Mucosa of descending colon (tissue), 3 donors: ENCODE measurements around the gene PRKAG1. TPM values are rescaled to one million over a fixed set of nuclear protein-coding genes. Genes with fewer than 3 reads are reported as not detected.

ENCODE experiments used
- ATAC-seq: fragments of 200-7000 bp; cut with Tn5 transposase; one replicate; pipeline ENCODE4 v1.9.1; 2020; ENCODE audit warnings: mild to moderate bottlenecking, moderate library complexity
- DNase-seq, 3 donors: peaks; one replicate each; pipeline ENCODE4 v3.0.0-alpha.2; 2020
- H3K36me3 ChIP-seq: fragments of 200-600 bp; one replicate; pipeline ENCODE4 v1.8.0; 2021; ENCODE audit warnings: low read depth, mild to moderate bottlenecking
- H3K4me1 ChIP-seq: fragments of 200-600 bp; one replicate; pipeline ENCODE4 v1.8.0; 2021; ENCODE audit warnings: low read depth, mild to moderate bottlenecking
- H3K4me3 ChIP-seq: fragments of 200-600 bp; one replicate; pipeline ENCODE4 v1.8.0; 2021; ENCODE audit warnings: mild to moderate bottlenecking
- H3K9me3 ChIP-seq: fragments of 200-600 bp; one replicate; pipeline ENCODE4 v1.8.0; 2021; ENCODE audit warnings: mild to moderate bottlenecking
- intact Hi-C, 2 donors: fragments of 100-400 bp; cut with DNase I in 1 of 2; cut with micrococcal nuclease in 1 of 2; formaldehyde crosslinking; loops; one replicate each; pipeline versions ENCODE4 v1.11.0 to v1.11.1; 2022; cut with DNase I, micrococcal nuclease
- total RNA-seq, 3 donors: library from RNA; stranded (reverse); fragmentation: NEBNext Ultra II Directional in 2 of 3; extraction: Animal tissue kit (Norgen Biotek cat#: 25700) in 2 of 3; gene quantifications; one replicate each; pipeline versions ENCODE4 v1.2.1 to v1.2.4, GENCODE V29; 2021 to 2023
- TF ChIP-seq, protein P1 (sequence below): fragments of 200-600 bp; IDR thresholded peaks from one replicate; pipeline ENCODE4 v1.8.0; 2022; ENCODE audit warnings: antibody characterized with exemption, mild to moderate bottlenecking
- donor health status: DM: no; HTN: no; CAD: no; lungs with moderate emphysema.
- donor health status: DM: no; HTN: no; CAD: no.
- donor health status: DM: no; HTN: yes; CAD: no.

PRKAG1 gene
- total RNA-seq, 3 donors from 2014 or later: 51.5 to 60.1 (median 52.2) TPM

DNA sequence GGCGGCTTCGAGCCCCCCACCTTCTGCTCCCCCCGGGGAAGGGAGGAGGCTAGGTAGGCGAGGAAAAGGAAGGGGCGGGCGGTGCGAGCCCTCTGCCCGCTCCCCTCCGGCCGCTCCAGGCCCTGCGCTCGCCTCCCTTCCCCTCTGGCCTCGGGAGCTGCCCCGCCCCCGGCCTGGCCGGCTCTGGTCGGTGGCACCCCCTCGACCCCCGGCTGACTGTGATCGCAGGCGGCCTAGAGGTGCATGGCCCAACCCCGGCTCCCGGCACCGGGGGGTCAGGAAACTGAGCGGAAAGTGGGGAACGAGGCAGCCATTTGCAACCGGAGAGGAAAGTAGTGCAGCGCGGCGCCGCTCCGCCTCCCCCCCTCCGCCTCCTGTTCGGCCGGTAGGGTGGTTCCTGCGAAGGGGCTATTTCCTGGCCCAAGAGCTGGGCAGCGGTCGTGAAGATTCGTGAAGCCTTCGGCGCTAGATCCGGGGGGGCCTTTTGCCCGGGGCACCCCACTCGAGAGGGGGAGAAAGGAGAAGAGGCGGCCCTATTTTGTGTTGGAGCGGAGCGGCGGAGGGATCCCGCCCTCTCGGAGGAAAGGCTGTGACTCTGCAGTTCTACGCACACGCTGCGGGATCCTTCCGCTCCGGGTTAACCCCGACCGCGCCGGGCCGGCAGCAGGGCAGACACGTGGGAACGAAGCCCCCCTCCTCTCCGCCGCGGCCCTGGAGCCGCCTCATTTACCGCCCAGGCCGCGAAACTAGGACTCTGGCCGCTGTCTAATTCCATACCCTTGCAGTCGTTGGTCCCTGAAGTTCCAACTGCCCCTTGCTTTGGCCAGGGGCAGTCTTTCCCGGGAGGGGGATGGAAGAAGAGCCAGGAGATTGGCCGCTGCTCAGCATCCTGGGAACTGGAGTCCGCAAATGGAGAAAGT, 41.9 kb upstream of the PRKAG1 start, which contains the start of gene KMT2D:
Gene KMT2D (minus strand): TSS at position 558 of the 920 bp plus-strand sequence. CDS start 5,470 bp downstream, outside the sequence.
- H3K9me3 ChIP-seq: no peaks in the 10 kb centered on the region
- peaks cover 37% of the 10 kb centered on the region for H3K4me1 ChIP-seq
- H3K4me3 ChIP-seq: peak within 1 kb of the TSS; percentile 96
- intact Hi-C loops: loop anchor here in 1 of 2 donors (10.0 kb wide), 2 partner anchors 54 to 174 kb away; partner anchors contain the start of gene LMBR1L
- peak; percentile 88 for ATAC-seq
- DNase-seq: peak; percentile 93 to 94 (median 94)
- H3K36me3 ChIP-seq: no peaks in the 10 kb centered on the region
- TF ChIP-seq, protein P1, sequence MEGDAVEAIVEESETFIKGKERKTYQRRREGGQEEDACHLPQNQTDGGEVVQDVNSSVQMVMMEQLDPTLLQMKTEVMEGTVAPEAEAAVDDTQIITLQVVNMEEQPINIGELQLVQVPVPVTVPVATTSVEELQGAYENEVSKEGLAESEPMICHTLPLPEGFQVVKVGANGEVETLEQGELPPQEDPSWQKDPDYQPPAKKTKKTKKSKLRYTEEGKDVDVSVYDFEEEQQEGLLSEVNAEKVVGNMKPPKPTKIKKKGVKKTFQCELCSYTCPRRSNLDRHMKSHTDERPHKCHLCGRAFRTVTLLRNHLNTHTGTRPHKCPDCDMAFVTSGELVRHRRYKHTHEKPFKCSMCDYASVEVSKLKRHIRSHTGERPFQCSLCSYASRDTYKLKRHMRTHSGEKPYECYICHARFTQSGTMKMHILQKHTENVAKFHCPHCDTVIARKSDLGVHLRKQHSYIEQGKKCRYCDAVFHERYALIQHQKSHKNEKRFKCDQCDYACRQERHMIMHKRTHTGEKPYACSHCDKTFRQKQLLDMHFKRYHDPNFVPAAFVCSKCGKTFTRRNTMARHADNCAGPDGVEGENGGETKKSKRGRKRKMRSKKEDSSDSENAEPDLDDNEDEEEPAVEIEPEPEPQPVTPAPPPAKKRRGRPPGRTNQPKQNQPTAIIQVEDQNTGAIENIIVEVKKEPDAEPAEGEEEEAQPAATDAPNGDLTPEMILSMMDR: no peak

DNA sequence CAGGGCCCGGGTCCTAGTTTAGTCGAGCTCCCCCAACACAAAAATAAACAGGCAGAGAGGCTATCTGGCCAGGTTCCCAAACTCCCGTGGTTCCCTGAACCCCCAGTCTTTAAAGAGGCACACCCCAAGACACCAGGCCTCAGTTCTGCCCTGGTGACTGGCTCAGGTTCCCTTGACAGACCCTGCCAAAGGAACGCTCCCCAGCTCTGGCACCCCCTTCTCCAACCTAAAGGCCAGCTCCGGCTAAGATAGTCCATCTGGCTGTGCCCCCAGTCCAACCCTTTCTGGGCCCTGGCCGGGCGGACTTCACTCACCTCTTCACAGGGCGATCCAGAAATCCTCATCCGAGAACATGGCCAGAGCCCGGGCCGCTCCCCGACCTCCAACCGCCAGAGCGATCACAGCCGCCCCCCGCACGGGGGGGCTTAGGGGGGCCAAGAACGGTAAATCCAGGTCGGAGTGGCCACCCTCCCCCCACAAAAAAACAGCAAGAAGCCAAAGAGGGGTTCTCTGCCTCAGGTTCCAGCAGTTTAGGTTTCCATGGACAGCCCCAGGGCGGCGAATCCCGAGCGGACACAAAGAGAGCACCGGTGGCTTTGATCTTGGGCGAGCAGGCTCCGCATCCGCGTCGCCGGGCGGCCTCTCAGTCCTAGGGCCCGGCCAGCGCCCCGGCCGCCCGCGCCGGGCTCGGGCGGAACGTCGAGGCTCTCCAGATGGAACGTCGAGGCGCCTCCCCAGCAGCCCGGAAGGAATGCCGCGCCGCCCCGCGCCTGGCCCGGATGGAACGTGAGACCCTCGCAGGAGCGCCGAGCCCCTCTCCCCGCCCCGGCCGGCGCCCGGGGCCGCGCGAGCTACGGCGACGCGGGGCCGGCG, 41.0 kb upstream of the PRKAG1 start:
- Histone ChIP-seq H3K36me3 (no peaks in the 10 kb centered on the region), H3K4me3 (peak overlapping the region; percentile 96), H3K9me3 (no peaks in the 10 kb centered on the region), H3K4me1 (peaks cover 42% of the 10 kb centered on the region)
- peak in 2 of 3 donors; percentile 50 to 61 for DNase-seq
- TF ChIP-seq, protein P1: no peak
- ATAC-seq: peak; percentile 28
- intact Hi-C loops: loop anchor here in 1 of 2 donors (10.0 kb wide), 2 partner anchors 55 to 175 kb away; partner anchors contain the start of gene LMBR1L

DNA sequence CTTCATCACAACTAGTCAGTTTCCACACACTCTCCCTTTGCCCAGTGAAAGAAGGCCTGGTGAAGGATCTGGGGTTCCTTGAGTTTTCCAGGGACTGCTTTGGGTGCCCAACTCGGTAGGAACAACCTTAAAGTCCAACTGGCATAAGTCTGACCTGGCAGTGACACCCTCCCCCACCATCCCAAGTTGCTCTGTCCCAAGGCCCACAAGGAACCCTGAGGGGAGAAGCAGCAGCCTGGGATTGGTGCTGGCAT, 40.4 kb upstream of the PRKAG1 start:
- peaks cover 42% of the 10 kb centered on the region for H3K4me1 ChIP-seq
- DNase-seq (no peak), ATAC-seq (no peak)
- intact Hi-C loops: no loop called here
- H3K4me3 ChIP-seq: peak overlapping the region; percentile 96
- no peaks in the 10 kb centered on the region for H3K36me3 ChIP-seq
- TF ChIP-seq, protein P1: no peak
- no peaks in the 10 kb centered on the region for H3K9me3 ChIP-seq

DNA sequence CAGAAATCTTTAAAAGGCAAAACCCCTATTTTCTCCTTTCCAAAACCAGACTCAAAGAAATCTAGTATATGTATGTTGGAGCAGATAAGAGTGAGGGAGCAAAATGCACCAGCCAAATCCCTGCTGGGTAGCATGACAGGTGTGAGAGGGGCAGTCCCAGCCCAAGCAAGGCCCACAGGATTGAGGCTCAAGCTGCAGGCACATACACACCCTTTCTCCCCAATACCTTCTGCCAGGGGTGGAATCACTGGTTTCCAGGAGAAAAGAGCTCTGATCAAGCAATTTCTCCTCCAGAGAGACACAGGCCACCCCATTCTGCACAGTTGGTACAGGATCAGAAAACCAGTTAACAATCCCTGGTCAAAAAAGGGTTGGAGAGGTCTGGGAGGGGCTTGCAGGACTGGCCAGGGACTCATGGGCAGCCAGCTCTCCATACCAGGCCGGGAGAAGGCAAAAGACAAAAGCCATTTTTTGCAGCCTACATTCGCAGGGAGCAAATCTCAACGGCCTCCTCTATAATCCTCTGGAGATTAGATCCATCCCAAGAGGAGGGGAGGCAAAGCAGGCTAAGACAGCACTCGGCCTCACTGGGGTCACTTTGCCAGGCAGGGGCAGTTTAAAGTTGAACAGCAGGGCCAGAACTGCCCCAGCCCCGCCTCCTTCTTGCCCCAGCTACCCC, 39.9 kb upstream of the PRKAG1 start:
- no peaks in the 10 kb centered on the region for H3K36me3 ChIP-seq
- DNase-seq (peak in 1 of 3 donors; percentile 24), ATAC-seq (no peak)
- H3K9me3 ChIP-seq: no peaks in the 10 kb centered on the region
- TF ChIP-seq, protein P1: no peak
- peak overlapping the region; percentile 96 for H3K4me3 ChIP-seq
- intact Hi-C loops: no loop called here
- peaks cover 42% of the 10 kb centered on the region for H3K4me1 ChIP-seq

DNA sequence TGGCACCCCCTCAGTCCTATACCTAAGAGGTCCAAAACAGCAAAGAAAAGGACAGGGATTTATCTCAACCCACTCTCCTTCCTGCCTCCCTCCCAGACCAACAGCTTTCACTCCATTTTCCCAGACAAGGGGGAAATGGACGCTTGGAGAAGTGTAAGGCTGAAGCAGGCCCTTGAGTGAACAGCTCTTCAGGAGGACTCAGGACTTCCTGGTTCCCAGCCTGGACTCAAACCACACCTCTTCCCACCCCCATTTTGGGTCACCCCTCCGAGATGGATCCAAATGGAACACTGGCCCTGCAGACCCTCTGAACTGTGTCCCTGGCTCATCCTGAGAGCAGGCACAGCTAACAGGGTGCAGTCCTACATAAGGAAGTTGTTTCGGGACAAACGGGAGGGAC, 39.3 kb upstream of the PRKAG1 start:
- H3K4me1 ChIP-seq: peaks cover 42% of the 10 kb centered on the region
- intact Hi-C loops: no loop called here
- TF ChIP-seq, protein P1: no peak
- H3K36me3 ChIP-seq: no peaks in the 10 kb centered on the region
- DNase-seq: peak in 1 of 3 donors; percentile 40
- ATAC-seq: peak; percentile 29
- no peaks in the 10 kb centered on the region for H3K9me3 ChIP-seq
- H3K4me3 ChIP-seq: no peak overlapping the region
